Skeletal muscle tissue (tissue), 4 donors: ENCODE measurements around the gene GPR156. TPM values are rescaled to one million over a fixed set of nuclear protein-coding genes. Genes with fewer than 3 reads are reported as not detected.
A peak's percentile ranks its signal among the peaks of the same experiment; 100 is the strongest.
"Not testable (repeated sequence)": the region's sequence is repeated elsewhere in the genome, so short reads cannot be mapped to it uniquely, and the experiment has no call there.

Experiments
- H3K27ac ChIP-seq: one replicate; pipeline ENCODE4 v1.7.0; 2013; ENCODE audit warnings: mild to moderate bottlenecking, low read depth, low read length, inconsistent platforms
- H3K27me3 ChIP-seq, 3 donors: one replicate each; pipeline ENCODE4 v1.7.0; 2013; ENCODE audit warnings: low read length in 3 of 3; ENCODE audit not compliant: control insufficient read depth in 3 of 3, insufficient read depth in 3 of 3
- H3K36me3 ChIP-seq, 3 donors: one replicate each; pipeline ENCODE4 v1.7.0; 2013; ENCODE audit warnings: low read length in 3 of 3; ENCODE audit not compliant: control insufficient read depth in 3 of 3, insufficient read depth in 3 of 3
- H3K4me1 ChIP-seq, 3 donors: one replicate each; pipeline ENCODE4 v1.7.0; 2013; ENCODE audit warnings: low read length in 3 of 3, mild to moderate bottlenecking in 3 of 3; ENCODE audit not compliant: control insufficient read depth in 3 of 3, insufficient read depth in 3 of 3
- H3K4me3 ChIP-seq, 3 donors: one replicate each; pipeline ENCODE4 v1.7.0; 2013; ENCODE audit warnings: low read length in 3 of 3
- H3K9ac ChIP-seq, 3 donors: one replicate each; pipeline ENCODE4 v1.7.0; 2013; ENCODE audit warnings: low read length in 3 of 3, mild to moderate bottlenecking in 3 of 3, moderate library complexity in 2 of 3, low read depth in 1 of 3
- H3K9me3 ChIP-seq, 3 donors: one replicate each; pipeline ENCODE4 v1.7.0; 2013; ENCODE audit warnings: low read length in 3 of 3; ENCODE audit not compliant: control insufficient read depth in 3 of 3
- total RNA-seq: library from RNA; depleted of rRNA; stranded (reverse); fragments of >200 nt; gene quantifications from one replicate; pipeline ENCODE4 v1.2.3, GENCODE V29; 2014
- donor health status: Osteomylitis.

Gene GPR156
- total RNA-seq, 1 donor from 2014 or later = 1.0 TPM

GRCh38 chr3:120227710-120228347 is 57.2 kb downstream of the GPR156 start:
- H3K9me3 ChIP-seq = peaks cover 0 to 3% (median 0%) of the 10 kb centered on the region in 3 donors
- no peaks in the 10 kb centered on the region for H3K36me3 ChIP-seq
- no peak overlapping the region for H3K27ac ChIP-seq
- no peak overlapping the region for H3K4me3 ChIP-seq
- H3K27me3 ChIP-seq = no peaks in the 10 kb centered on the region
- peaks cover 0 to 6% (median 0%) of the 10 kb centered on the region in 3 donors for H3K4me1 ChIP-seq
- H3K9ac ChIP-seq = no peak overlapping the region

DNA sequence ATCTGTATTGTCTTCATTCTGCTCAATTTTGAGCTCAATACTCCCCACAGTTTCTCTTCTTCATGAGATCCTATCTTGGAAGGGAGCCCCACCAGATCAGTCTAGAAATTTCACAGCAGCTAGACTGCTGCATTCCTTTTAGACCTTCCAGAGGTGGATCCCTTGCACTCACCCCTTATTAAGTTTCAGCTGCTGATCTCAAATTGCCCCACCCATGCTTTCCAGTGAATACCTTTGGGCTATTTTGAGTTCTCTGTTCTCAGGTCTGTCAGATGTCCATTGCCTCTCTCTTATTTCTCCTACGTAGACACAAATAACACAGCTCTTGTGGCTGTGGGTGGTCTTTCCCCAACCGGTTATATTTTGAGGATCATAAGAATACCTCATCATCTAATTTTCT is 60.8 kb downstream of the GPR156 start:
- Histone ChIP-seq H3K27me3 (no peaks in the 10 kb centered on the region), H3K36me3 (no peaks in the 10 kb centered on the region), H3K9ac (no peak overlapping the region), H3K9me3 (no peaks in the 10 kb centered on the region), H3K27ac (no peak overlapping the region), H3K4me1 (peaks cover 0 to 6% (median 0%) of the 10 kb centered on the region in 3 donors), H3K4me3 (no peak overlapping the region)

- no peaks in the 10 kb centered on the region for H3K36me3 ChIP-seq
- H3K4me3 ChIP-seq = no peak overlapping the region
- peaks cover 8 to 11% (median 11%) of the 10 kb centered on the region in 3 donors for H3K4me1 ChIP-seq
- no peaks in the 10 kb centered on the region for H3K27me3 ChIP-seq
- no peaks in the 10 kb centered on the region for H3K9me3 ChIP-seq
- no peak overlapping the region for H3K9ac ChIP-seq
- no peak overlapping the region for H3K27ac ChIP-seq
Observed at GRCh38 chr3:120218981-120219380, 66.0 kb downstream of the GPR156 start.

GRCh38 chr3:120216633-120217032 is 68.4 kb downstream of the GPR156 start:
- not testable (repeated sequence) for H3K27me3 ChIP-seq, H3K36me3 ChIP-seq, H3K27ac ChIP-seq, H3K9ac ChIP-seq, H3K4me3 ChIP-seq, H3K9me3 ChIP-seq
- H3K4me1 ChIP-seq = peaks cover 7 to 12% (median 11%) of the 10 kb centered on the region in 3 donors

- H3K27ac ChIP-seq = no peak overlapping the region
- peaks cover 7 to 12% (median 11%) of the 10 kb centered on the region in 3 donors for H3K4me1 ChIP-seq
- H3K36me3 ChIP-seq = no peaks in the 10 kb centered on the region
- H3K4me3 ChIP-seq = no peak overlapping the region
- H3K9me3 ChIP-seq = no peaks in the 10 kb centered on the region
- no peaks in the 10 kb centered on the region for H3K27me3 ChIP-seq
- H3K9ac ChIP-seq = peak overlapping the region in 1 of 3 donors; percentile 36
Observed at GRCh38 chr3:120214176-120214575, 70.8 kb downstream of the GPR156 start.

GRCh38 chr3:120212505-120212904 is 72.5 kb downstream of the GPR156 start:
- Histone ChIP-seq H3K27me3 (no peaks in the 10 kb centered on the region), H3K4me3 (no peak overlapping the region), H3K4me1 (peaks cover 7 to 12% (median 11%) of the 10 kb centered on the region in 3 donors), H3K9ac (no peak overlapping the region), H3K36me3 (no peaks in the 10 kb centered on the region), H3K9me3 (no peaks in the 10 kb centered on the region), H3K27ac (no peak overlapping the region)

DNA sequence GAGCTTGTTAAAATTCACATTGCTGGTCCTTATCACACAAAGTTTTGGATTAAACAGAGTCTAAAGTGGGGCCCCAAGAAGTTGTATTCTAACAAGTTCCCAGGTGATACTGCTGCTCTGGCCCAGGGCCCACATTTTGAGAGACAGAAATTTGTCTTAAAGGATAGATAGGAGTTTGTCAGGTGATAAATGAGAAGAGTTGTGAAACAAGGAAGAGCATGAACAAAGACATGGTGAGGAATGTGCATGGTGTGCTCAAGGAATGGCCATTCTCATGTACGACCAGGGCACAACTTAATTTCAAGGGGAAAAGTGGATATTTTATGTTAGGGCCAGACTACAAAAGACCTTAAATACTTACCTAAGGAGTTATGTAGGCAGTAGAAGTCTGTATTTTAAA is 75.6 kb downstream of the GPR156 start:
- no peaks in the 10 kb centered on the region for H3K27me3 ChIP-seq
- peaks cover 5% of the 10 kb centered on the region in 3 donors for H3K4me1 ChIP-seq

DNA sequence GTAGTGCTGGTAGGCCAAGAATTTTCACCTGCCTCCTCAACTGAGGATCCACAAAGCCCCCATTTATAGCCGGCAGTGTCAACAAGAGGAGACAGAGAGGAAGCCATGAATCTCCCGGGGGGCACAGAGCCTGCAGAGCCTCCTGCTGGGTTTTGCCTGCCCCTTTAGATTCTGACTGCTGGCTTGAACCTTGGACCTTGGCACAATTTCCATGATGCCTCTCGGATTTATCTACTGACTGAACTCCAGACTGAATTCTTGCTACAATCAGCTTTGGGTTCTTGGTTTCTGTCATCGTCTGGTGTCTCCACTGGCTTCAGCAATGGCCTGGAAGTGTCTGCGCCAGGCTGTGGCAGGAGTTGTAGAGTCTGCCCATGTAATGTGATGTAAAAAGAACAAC is 80.7 kb downstream of the GPR156 start:
- peaks cover 8 to 11% (median 9%) of the 10 kb centered on the region in 3 donors for H3K4me1 ChIP-seq
- no peaks in the 10 kb centered on the region for H3K9me3 ChIP-seq
- H3K36me3 ChIP-seq = no peaks in the 10 kb centered on the region
- H3K4me3 ChIP-seq = no peak overlapping the region
- H3K9ac ChIP-seq = no peak overlapping the region
- no peak overlapping the region for H3K27ac ChIP-seq
- no peaks in the 10 kb centered on the region for H3K27me3 ChIP-seq

More for the DNA sequence above, 75.6 kb downstream of the GPR156 start:
- Histone ChIP-seq H3K27ac (no peak overlapping the region), H3K9ac (no peak overlapping the region), H3K4me3 (no peak overlapping the region), H3K9me3 (no peaks in the 10 kb centered on the region), H3K36me3 (no peaks in the 10 kb centered on the region)

GRCh38 chr3:120203621-120204020 is 81.4 kb downstream of the GPR156 start:
- H3K36me3 ChIP-seq = no peaks in the 10 kb centered on the region
- H3K27me3 ChIP-seq = no peaks in the 10 kb centered on the region
- no peak overlapping the region for H3K27ac ChIP-seq
- no peak overlapping the region for H3K9ac ChIP-seq
- H3K9me3 ChIP-seq = no peaks in the 10 kb centered on the region
- H3K4me3 ChIP-seq = no peak overlapping the region
- H3K4me1 ChIP-seq = peaks cover 8 to 11% (median 9%) of the 10 kb centered on the region in 3 donors

DNA sequence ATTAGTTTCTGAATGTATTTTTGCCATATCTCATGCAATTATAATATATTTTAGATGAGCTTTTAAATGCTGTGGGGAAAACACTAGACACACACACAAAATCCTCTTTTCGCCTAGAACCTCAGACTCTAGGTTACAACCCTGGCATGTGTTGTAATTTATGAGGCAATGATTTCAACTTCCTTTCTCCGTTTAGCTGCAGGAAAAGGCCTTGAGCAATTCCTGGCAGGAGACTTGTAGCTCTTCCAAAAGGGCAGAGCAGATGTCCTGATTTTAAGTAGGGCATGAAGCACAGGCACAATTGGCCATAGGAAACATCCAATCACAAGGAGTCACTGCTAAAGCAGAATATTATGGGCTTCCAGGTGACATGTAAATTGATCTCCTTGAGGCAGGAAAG is 82.0 kb downstream of the GPR156 start:
- Histone ChIP-seq H3K9me3 (no peaks in the 10 kb centered on the region), H3K27me3 (no peaks in the 10 kb centered on the region), H3K4me3 (peak overlapping the region in 1 of 3 donors; percentile 5), H3K9ac (peak overlapping the region in 2 of 3 donors; percentile 10 to 38), H3K36me3 (no peaks in the 10 kb centered on the region), H3K27ac (no peak overlapping the region), H3K4me1 (peaks cover 8 to 11% (median 9%) of the 10 kb centered on the region in 3 donors)
